Motor neuron (in vitro differentiated cells): ENCODE results near the gene RIN3. TPM values are rescaled to one million over a fixed set of nuclear protein-coding genes. Genes with fewer than 3 reads are reported as not detected.

Experiments used
- ATAC-seq, 8 experiments: fragments of 200-7000 bp; cut with Tn5 transposase; replicated peaks in 6 of 8; 2 replicates each; pipeline ENCODE4 v1.8.0; 2021; ENCODE audit warnings: mild to moderate bottlenecking in 8 of 8, moderate library complexity in 8 of 8
- H3K27ac ChIP-seq, 2 donors: fragments of 250-450 bp; sonication (Bioruptor Pico); 2 replicates each; pipeline ENCODE4 v1.9.0; 2021; ENCODE audit warnings: antibody characterized with exemption in 2 of 2, mild to moderate bottlenecking in 2 of 2, moderate library complexity in 1 of 2
- H3K4me1 ChIP-seq, 2 donors: fragments of 250-450 bp; sonication (Bioruptor Pico); replicated peaks in 1 of 2; 2 replicates each; pipeline ENCODE4 v1.6.1; 2021; ENCODE audit warnings: antibody characterized with exemption in 2 of 2, mild to moderate bottlenecking in 2 of 2, moderate library complexity in 1 of 2
- H3K4me3 ChIP-seq, 5 donors: fragments of 250-450 bp; sonication (Bioruptor Pico); 2 replicates each; pipeline ENCODE4 v1.9.0; 2021; ENCODE audit warnings: antibody characterized with exemption in 5 of 5, mild to moderate bottlenecking in 5 of 5, moderate library complexity in 4 of 5
- WGBS, 10 experiments: fragments of 450-650 bp; shearing (Covaris generic); methylation state at CpG; one replicate each; pipeline ENCODE4 v1.0.0; 2022; 5-methylcytosine and 5-hydroxymethylcytosine counted together
- in situ Hi-C, 9 experiments: fragments of 400-800 bp; cut with MboI; loops; one replicate each; pipeline ENCODE4 v1.15.0; 2021; ENCODE audit warnings: low sequenced_read_pairs in 9 of 9, low pct_unique_long_range_greater_than_20kb in 2 of 9; ENCODE audit not compliant: unreplicated experiment in 9 of 9
- total RNA-seq, 8 experiments: library from RNA; unstranded; fragments of 300-600 nt; gene quantifications; 2 replicates each; pipeline versions ENCODE4 v1.2.3 to v1.2.4, GENCODE V29; 2022

RIN3 gene
- total RNA-seq, 8 experiments from 2014 or later: 0.21 to 23.9 (median 2.3) TPM

GRCh38 chr14:92503756-92504491 lies 9.7 kb upstream of the RIN3 start:
- ATAC-seq: peak in 3 of 8 experiments; percentile 29 to 76 (median 50)

GRCh38 chr14:92505826-92506225 lies 7.8 kb upstream of the RIN3 start:
- in situ Hi-C loops: no loop called here
- no peak for ATAC-seq
- H3K4me1 ChIP-seq: no peaks in the 10 kb centered on the region
- no peak overlapping the region for H3K27ac ChIP-seq
- H3K4me3 ChIP-seq: no peak overlapping the region
- 73 to 100% (median 87%) methylated on average over 1 to 5 of the region's 5 CpGs; no CpG with 5 or more reads in 6 of the 10 experiments for WGBS, 10 experiments

More at GRCh38 chr14:92503756-92504491, 9.7 kb upstream of the RIN3 start:
- 23 to 100% (median 80%) methylated on average over 1 to 4 of the region's 4 CpGs; no CpG with 5 or more reads in 2 of the 10 experiments for WGBS, 10 experiments
- Histone ChIP-seq H3K27ac (no peak overlapping the region), H3K4me1 (no peaks in the 10 kb centered on the region), H3K4me3 (no peak overlapping the region)
- in situ Hi-C loops: no loop called here

DNA sequence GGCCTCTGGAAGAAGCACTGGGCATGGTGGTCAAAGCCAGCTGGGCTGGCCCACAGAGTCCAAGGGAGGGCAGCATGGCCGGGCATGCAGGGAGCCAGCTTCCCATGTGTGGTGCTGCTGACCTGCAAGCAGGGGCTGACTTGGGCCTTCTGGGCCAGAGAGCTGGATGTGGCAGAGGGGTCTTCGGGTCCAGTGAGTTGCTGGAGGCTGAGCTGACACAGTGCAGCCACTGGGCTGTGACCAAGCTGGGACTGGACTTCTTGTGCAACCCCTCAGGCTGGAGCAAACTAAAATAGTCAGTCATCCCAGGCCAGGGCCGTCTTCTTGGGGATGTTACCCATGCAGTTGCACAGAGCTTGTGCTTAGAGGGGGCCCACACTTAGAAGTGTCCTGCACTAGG lies 7.3 kb upstream of the RIN3 start:
- no peak overlapping the region for H3K27ac ChIP-seq
- in situ Hi-C loops: no loop called here
- 40 to 90% (median 50%) methylated on average over 1 to 2 of the region's 3 CpGs; no CpG with 5 or more reads in 5 of the 10 experiments for WGBS, 10 experiments
- no peak for ATAC-seq
- H3K4me3 ChIP-seq: no peak overlapping the region
- H3K4me1 ChIP-seq: no peaks in the 10 kb centered on the region

GRCh38 chr14:92507174-92507768 lies 6.3 kb upstream of the RIN3 start:
- WGBS, 10 experiments: 33 to 100% (median 100%) methylated on average over 1 to 2 of the region's 4 CpGs; no CpG with 5 or more reads in 3 of the 10 experiments
- Histone ChIP-seq H3K4me1 (no peaks in the 10 kb centered on the region), H3K4me3 (no peak overlapping the region), H3K27ac (no peak overlapping the region)
- no peak for ATAC-seq
- in situ Hi-C loops: no loop called here

- 60 to 100% (median 81%) methylated on average over 1 to 2 of the region's 2 CpGs; no CpG with 5 or more reads in 4 of the 10 experiments for WGBS, 10 experiments
- in situ Hi-C loops: no loop called here
- no peak overlapping the region for H3K27ac ChIP-seq
Measured at GRCh38 chr14:92510972-92511371, 2.6 kb upstream of the RIN3 start.

GRCh38 chr14:92511453-92512238 lies 1.9 kb upstream of the RIN3 start:
- H3K4me1 ChIP-seq: peaks cover 0 to 4% of the 10 kb centered on the region in 2 donors
- H3K27ac ChIP-seq: no peak overlapping the region
- peak; percentile 3 to 88 (median 66) for ATAC-seq
- 0 to 88% (median 54%) methylated on average over 1 to 4 of the region's 6 CpGs for WGBS, 10 experiments
- H3K4me3 ChIP-seq: no peak overlapping the region
- in situ Hi-C loops: no loop called here

More at GRCh38 chr14:92510972-92511371, 2.6 kb upstream of the RIN3 start:
- H3K4me1 ChIP-seq: peaks cover 0 to 4% of the 10 kb centered on the region in 2 donors
- H3K4me3 ChIP-seq: no peak overlapping the region
- ATAC-seq: no peak

DNA sequence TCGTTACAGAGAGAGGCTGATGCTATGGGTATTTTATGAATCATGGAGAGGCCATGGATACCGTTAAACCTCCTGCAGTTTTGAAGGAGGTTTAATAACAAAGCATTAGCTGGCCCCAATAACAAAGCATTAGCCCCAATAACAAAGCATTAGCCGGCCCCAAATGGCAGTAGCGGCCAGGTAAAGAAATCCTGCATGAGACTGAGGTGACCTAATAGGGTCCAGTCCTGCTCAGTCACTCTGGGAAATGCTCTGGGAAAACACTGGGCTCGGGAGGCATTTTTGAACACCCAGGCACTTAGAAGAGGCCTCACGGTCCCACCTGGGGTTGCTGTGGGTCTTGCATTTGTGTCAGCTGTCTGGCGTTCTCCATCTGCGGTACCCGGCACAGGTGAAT lies 776 bp upstream of the RIN3 start:
- in situ Hi-C loops: no loop called here
- H3K4me3 ChIP-seq: no peak overlapping the region
- H3K4me1 ChIP-seq: peaks cover 0 to 4% of the 10 kb centered on the region in 2 donors
- H3K27ac ChIP-seq: no peak overlapping the region
- WGBS, 10 experiments: 53 to 100% (median 81%) methylated on average over 1 to 6 of the region's 9 CpGs; no CpG with 5 or more reads in 3 of the 10 experiments
- no peak for ATAC-seq

DNA sequence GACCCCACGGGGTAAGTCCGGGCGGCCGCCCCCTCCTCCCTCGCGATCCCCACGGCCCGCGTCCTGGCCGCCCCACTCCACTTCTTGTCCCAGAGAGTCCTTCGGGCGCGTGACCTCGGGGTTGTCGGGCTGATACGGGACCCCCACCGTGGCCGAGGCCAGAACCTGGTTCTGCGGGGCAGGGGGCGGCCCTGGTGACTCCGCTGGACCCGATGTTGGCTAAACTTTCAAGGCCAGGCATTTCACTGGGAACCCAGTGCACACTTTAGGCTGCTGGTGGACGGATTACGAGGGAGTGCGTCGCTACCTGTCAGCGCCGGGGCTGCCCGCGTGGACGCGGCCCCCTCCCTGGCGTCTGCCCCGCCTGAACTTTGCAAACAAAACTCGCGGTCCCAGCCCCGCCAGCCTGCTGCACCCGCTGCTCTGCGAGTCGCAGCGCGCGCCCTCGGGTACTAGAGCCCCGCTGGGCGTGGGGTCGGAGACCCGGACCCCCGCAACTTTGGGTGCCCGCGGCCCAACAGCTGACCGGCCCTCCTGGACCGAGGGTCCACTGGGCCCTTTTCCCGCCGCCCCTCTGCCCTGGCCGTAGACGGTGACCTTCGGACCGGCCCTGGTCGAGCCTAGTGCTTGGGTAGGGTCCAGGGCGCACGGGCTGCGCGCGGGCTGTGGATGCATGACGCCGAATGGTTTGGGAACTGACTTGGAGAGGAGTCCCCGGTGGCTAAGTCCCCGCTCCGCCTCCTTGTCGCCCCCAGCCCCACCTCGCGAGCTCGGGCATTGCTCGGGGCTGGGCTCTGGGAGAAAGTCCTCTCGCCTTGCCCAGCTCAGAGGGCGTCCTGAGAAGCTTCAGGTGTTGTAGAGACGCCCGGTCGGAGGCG lies 624 bp downstream of the RIN3 start:
- in situ Hi-C loops: no loop called here
- H3K4me1 ChIP-seq: peaks cover 0 to 4% of the 10 kb centered on the region in 2 donors
- peak in 7 of 8 experiments; percentile 12 to 55 (median 16) for ATAC-seq
- H3K27ac ChIP-seq: no peak overlapping the region
- peak overlapping the region; percentile 20 to 33 (median 27) for H3K4me3 ChIP-seq
- WGBS, 10 experiments: 10 to 100% (median 19%) methylated on average over 2 to 31 of the region's 81 CpGs; no CpG with 5 or more reads in 5 of the 10 experiments

DNA sequence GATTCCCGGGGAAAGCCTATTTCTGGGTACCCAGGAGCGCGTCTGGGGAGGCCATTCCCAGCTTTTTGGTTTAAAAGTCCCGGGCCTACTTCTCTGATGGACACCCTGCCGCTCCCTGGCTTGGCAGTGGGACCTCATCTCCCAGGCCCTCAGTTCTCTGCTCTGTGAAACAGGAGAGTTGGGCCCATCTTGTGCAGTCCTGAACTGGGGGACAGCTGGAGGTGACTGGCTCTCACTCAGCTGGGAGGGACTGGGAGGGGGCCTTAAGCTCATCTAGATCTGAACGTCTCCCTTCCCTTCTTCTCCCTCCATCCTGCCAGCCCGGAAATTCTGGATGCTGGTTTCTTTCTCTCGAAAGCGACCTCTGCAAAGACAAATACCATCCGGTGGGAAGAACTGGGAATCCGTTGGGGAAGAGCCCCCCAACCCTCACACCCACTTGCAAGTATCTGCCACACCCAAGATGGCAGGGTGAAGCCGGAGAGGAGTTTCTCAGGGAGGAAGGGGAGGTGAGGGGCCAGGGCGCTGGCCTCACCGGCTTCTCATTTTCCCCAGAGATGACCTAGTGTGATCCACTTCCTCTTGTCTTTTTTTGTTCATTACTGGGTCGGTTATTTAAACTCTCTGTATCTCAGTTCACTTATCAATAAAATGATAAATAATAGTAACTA lies 1.4 kb downstream of the RIN3 start:
- 60 to 86% (median 71%) methylated on average over 1 to 8 of the region's 15 CpGs; no CpG with 5 or more reads in 2 of the 10 experiments for WGBS, 10 experiments

GRCh38 chr14:92515546-92516343 lies 2.2 kb downstream of the RIN3 start:
- in situ Hi-C loops: no loop called here
- no peak for ATAC-seq
- peaks cover 0 to 4% of the 10 kb centered on the region in 2 donors for H3K4me1 ChIP-seq
- 50 to 100% (median 80%) methylated on average over 1 to 5 of the region's 5 CpGs; no CpG with 5 or more reads in 2 of the 10 experiments for WGBS, 10 experiments
- no peak overlapping the region for H3K27ac ChIP-seq
- H3K4me3 ChIP-seq: no peak overlapping the region

More for the DNA sequence above, 1.4 kb downstream of the RIN3 start:
- in situ Hi-C loops: no loop called here
- ATAC-seq: no peak
- H3K4me3 ChIP-seq: no peak overlapping the region
- H3K4me1 ChIP-seq: peaks cover 0 to 4% of the 10 kb centered on the region in 2 donors
- H3K27ac ChIP-seq: no peak overlapping the region

- no peak overlapping the region for H3K27ac ChIP-seq
- no peak for ATAC-seq
- H3K4me1 ChIP-seq: peaks cover 0 to 6% of the 10 kb centered on the region in 2 donors
- H3K4me3 ChIP-seq: no peak overlapping the region
- no CpG with 5 or more reads among the region's 4 CpGs for WGBS, 10 experiments
- in situ Hi-C loops: no loop called here
Measured at GRCh38 chr14:92516344-92516965, 2.9 kb downstream of the RIN3 start.
